Posterior cingulate gyrus (tissue), 11 donors: Measurements from ENCODE around the gene RNU1-3.
"Not testable (repeated sequence)": the region's sequence is repeated elsewhere in the genome, so short reads cannot be mapped to it uniquely, and the experiment has no call there.

ENCODE experiments used
- DNase-seq, 10 donors: peaks; one replicate each; pipeline versions ENCODE4 v3.0.0 to v3.0.0-alpha.2; 2020 to 2021; ENCODE audit warnings: mixed read lengths in 3 of 10
- intact Hi-C: fragments of 100-400 bp; cut with DNase I; formaldehyde crosslinking; loops from one replicate; pipeline ENCODE4 v1.15.1; 2023

The RNU1-3 gene

DNA sequence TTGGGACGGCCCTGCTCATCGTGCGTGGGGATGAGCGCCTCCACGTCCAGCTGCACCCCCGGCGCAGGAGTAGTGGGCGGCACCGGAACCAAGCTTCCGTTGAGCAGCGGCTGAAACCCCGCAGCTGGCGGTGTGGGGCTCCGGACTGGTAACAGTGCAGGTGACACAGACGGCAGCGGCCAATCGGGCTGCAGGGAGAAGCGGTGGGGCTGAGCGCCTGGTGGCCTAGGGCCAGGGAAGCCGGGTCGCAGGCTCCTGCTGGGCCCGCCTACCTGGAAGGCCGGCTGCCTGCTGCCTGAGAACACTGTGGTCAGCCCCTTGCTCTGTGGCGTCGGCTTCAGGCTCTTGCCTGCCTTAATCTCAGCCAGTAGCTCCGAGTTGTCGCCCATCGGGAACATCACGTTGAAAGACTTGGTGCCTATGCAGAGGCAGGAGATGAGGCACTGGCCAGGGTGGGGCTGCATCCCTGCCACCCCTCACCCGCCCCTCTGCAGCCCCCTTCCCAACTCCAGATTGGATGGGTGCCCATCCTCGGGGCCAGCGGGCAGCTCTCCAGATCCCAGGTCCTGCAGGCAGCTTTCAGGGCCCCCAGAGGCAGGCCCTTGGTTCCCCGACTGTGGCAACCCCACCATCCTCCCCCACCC is 29.9 kb upstream of the RNU1-3 start:
- intact Hi-C loops, result not testable (repeated sequence)
- DNase-seq, result peak in 2 of 10 donors; percentile 27 to 74

DNA sequence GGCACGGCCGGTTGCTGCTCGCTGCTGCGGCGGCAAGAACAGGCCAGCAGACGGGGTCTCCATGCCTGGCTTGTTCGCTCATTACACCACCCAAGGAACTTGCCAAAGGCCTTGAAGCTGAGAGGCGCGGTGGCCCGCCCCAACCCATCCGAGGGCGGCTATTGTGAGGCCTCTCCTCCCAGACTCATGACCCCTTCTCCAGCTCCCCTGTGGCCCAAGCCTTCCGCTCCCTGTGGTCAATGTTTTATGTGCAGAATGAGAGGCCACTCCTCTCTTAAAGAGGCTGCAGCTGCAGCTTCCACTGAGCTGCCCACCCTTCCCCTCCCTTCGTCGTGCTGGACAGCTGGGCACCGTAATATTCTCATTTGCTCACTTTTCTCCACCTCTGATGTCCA is 27.6 kb upstream of the RNU1-3 start:
- intact Hi-C loops, DNase-seq: not testable (repeated sequence)

DNA sequence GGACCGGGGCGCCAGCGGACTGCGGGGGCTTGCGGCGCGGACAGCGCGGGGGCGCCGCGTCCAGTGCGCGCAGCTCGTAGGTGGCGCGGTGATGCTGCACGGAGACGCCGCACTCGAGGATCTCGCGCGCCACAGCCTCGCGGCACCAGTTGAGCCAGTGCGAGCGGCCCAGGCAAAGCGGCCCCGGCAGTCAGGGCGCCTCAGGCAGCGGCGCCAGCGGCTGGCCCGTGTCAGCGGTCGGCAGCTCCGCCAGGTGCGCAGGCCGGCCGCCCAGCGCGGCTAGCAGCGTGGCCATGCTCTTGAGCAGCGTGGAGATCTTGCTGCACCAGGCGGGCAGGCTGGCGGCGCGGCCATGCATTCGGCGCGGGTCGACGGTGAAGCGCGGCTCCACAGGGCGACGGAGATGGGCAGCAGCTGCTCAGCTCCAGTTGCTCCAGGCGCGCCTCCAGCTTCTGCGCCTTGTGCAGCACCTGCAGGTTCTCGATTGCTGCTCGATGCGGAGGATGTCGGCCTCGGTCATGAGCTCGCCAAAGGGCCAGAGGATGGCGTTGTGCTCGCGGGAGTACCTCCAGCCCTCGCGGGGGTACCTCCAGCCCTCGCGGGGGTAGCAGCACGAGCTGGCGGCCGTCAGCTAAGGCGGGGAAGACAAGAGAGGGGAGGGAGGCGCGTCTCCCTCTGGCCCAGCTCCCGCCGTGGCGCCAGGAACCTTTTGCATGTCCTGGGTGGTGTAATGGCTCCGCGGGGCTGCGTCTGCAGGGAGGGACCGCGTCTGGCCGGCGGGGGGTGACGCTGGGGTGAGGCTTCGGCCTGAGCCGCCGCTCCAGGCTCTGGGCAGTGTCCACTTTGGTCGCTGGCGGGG is 26.9 kb upstream of the RNU1-3 start:
- intact Hi-C loops, result not testable (repeated sequence)

DNA sequence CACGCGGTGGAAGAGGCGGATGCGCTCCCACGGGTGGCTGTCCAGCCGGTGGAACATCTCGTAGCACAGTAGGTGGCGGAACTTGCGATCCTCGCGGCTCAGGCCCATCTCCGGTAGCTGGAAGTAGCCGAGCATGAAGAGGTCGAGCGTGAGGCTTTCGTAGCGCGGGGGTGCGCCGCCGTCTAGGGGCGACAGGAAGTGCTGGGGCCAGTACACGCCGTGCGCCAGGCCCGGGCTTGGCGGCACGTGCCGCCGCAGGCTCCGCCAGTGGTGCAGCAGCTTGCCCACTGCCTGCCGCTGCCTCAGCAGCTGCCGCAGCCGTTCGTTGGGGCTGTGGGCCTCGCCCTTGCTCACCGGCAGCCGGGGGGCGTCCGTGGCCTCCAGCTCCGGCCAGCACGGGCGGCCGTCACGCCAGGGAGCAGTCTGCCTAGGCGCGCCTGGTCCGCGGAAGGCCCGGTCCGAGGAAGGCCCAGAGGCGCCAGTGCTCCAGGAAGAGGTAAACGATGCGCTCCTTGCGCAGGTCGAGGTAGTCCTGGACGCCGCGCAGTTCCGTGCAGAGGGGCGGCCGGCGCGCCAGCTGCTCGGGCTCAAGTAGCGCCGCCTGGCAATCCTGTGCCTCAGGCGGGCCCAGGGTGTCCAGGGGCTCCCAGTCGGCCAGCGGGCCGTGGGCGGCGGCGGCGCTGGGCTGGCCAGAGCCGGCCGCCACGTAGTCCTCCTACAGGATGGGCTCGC is 26.1 kb upstream of the RNU1-3 start:
- intact Hi-C loops, DNase-seq: not testable (repeated sequence)

More for the DNA sequence above, 26.9 kb upstream of the RNU1-3 start:
- peak in 2 of 10 donors; percentile 50 to 60 for DNase-seq

DNA sequence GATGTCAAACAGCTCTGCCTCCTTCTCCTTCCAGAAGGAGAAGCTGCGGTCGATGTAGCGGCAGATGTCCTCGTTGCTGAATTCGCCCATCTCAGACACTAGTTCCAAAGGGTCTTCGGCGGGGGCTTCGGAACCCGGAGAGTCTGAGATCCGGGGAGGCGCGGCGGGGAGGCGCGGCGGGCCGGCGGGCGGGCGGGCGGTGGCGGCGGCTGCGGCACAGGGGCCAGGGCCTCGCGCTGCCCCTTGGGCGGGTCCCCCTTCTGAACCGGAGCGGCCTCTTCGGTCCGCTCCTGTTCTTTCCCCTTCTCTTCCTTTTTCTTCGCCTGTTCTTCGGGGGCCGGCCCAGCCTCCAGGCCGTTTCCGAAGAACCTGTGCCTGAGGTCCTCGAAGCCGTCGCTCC is 25.5 kb upstream of the RNU1-3 start:
- intact Hi-C loops, DNase-seq: not testable (repeated sequence)

DNA sequence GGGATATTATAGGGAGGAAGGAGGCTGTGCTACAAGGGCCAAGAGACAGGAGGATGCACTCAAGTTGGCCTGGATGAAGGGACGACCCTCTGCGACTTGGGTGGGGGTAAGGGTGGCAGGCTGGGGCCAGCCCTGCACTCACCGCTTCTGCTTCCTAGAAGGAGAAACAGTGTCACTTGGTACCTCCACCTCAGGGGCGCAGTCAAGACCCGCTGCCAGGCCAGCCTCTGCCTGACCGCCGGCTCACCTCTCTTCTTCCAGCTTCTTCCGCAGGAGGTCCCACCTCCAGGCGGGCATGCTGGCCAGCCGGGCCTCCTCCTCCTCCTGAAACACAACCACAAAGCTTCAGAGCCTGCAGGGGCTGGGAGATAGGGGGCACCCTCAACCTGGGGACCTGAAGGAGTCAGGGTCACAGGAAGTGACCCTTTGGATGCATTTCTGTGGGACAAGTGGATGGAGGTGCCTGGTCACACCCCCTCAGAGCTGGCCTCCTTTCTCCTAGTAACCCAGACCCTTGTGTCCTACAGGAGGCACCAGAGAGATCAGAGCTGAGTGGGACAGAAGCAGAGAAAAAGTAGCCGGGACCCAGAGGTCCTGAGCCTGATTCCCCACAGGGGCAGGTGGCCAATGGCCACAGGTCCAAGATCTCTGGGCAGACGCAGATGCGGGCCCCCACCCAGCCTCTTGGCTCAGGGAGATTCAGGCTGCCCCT is 24.4 kb upstream of the RNU1-3 start:
- intact Hi-C loops, result not testable (repeated sequence)
- DNase-seq, result peak in 1 of 10 donors; percentile 11

DNA sequence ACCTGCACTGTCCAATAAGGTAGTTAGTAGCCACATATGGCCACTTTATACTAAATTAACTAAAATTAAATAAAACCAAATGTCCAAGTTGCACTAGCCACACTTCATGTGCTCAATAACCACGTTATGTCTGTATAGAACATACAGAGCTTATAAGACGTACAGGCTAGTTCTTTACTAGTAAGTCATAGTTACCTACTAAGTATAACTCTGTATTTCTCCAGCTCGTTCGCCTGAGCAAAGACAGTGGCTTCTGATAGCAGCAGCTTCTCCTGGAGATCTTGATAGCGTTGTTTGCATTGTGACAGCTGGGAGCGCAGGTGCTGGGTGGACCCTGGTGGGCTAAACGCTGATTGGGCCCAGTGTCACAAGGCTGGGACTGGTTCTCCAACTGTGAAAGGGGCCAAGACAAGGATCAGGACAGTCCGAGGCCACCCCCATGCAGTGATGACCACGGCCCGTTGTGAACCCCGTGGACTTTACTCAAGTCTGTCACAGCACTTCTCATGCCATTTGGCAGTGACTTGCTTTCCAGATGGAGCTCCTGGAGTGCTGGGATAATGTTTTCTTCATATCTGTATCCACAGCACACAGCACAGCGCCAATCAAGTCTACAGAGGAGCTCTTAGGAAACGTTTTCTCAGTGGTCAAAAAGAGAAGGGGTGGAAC is 20.5 kb upstream of the RNU1-3 start:
- intact Hi-C loops, result not testable (repeated sequence)
- peak in 1 of 10 donors; percentile 14 for DNase-seq

DNA sequence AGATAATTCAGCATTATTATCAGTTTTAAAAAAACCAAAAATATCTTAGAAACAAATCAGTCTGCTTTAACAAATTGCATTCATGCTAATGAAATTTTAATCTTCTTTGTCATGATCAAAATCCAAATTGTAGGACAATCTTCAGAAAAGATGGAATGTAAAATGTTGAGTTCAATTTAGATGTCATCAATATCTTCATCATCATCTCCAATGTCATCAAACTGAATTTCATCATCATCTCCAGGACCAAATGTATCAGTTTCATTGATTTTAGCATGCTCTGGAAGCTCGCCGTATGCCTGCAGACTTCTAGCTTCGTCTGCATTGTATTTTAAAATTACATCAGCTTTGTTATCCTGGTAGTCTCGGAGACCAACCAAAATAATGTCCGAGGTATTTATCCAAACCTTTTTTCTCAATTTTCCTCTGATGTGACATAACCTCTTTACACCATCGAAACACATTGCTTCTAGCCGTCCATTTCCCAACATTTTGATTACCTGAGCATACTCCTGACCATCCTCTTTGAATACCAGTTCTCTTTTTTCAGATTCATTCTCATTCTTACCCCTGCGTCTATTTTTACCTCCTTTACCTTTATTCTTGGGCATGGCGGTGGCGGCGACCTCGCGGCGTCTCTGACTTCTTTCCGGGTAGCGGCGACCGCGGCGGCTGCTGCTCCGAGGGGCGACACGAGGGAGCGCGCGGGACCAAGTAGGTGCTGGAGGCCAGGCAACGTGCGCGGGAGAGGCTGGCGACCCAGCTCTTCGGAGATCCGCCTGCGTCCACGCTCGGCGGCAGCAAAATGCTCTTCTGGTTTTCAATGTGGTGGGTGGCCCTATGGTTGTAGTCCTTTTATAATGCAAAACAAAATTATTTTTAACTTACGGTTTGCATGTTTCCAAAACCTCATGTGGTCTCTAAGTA is 19.0 kb upstream of the RNU1-3 start:
- intact Hi-C loops, result not testable (repeated sequence)
- DNase-seq, result peak in 1 of 10 donors; percentile 11

DNA sequence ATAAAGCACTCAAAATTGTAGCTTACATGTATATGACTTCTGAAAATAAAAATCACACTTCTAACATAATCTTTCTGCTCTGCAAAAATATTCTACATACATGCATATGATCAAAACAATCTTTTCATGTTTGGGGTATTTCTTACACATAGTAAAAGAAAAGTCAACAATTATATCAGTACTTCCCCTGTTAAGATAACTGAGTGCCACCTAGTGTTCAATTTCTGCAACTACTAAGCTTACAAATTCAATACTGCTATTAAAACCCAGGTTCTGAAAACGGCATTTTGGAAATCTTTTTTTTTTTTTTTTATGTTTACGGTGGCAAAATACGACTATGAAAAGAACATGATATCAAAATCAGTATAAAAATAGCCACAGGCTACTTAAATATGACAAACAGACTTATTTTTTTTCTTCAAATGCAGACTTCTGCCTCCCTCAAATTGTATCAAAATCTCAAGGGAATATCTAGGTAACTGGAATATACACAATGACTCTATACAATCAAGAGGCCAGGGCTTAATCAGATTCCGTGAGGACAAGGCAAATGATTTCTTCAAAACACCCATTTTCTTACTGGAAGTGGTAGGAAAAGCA is 18.1 kb upstream of the RNU1-3 start:
- intact Hi-C loops, DNase-seq: not testable (repeated sequence)

DNA sequence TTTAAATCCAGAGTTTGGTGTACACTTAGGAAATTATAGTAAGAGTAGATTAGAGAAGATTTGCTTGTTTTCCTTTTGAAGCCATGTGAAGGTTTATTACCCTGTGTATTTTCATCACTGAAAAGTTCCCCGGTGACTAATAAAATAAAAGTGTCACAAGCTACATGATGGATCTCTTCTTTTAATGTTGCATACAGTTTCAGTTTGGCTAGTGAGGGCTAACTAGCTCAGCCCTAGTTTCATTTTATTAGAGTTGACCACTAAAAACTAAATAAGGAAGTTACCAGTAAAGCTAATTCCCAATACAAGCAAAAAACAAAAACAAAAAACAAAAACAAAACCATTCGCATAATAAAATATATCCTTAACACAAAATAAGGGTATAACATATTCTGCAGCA is 17.4 kb upstream of the RNU1-3 start:
- DNase-seq, intact Hi-C loops: not testable (repeated sequence)

DNA sequence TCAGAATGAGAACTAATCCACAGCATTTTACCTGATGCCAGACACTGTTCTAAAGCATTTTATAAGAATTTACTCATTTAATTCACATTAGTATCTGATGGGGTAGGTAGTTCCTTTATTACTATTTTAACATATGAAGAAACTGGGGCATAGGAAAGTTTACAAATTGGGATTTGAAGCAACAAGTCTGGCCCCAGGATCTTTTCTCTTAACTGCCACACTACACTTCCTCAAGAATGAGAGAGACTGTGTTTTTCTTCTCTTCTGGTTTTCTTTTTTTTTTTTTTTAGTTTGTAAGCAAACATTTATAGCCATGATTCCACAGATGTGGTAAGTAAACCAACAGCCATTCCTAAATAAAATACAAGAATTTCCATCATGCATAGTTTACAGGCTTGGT is 16.1 kb upstream of the RNU1-3 start:
- DNase-seq, intact Hi-C loops: not testable (repeated sequence)

DNA sequence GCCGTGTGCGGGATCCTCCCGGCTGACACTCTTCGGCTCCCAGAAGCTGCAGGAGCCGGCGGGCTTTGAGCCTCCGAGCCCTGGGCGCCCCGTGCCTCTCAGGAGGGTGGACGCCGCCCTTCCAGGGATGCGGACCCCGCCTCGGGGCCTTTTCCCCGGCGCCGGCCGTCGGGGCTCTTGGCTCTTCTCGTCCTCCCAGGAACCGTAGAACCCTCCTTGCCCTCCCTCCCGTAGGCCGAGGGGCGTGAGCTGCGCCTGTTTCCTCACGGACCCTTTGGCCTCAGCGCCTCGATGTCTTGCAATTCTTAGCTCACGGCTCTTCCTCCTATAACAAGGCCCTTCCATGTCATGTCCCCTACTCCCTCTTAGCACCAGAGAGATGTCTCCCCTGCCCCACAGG is 13.6 kb upstream of the RNU1-3 start:
- intact Hi-C loops, result not testable (repeated sequence)
- peak in 2 of 10 donors; percentile 55 to 77 for DNase-seq

DNA sequence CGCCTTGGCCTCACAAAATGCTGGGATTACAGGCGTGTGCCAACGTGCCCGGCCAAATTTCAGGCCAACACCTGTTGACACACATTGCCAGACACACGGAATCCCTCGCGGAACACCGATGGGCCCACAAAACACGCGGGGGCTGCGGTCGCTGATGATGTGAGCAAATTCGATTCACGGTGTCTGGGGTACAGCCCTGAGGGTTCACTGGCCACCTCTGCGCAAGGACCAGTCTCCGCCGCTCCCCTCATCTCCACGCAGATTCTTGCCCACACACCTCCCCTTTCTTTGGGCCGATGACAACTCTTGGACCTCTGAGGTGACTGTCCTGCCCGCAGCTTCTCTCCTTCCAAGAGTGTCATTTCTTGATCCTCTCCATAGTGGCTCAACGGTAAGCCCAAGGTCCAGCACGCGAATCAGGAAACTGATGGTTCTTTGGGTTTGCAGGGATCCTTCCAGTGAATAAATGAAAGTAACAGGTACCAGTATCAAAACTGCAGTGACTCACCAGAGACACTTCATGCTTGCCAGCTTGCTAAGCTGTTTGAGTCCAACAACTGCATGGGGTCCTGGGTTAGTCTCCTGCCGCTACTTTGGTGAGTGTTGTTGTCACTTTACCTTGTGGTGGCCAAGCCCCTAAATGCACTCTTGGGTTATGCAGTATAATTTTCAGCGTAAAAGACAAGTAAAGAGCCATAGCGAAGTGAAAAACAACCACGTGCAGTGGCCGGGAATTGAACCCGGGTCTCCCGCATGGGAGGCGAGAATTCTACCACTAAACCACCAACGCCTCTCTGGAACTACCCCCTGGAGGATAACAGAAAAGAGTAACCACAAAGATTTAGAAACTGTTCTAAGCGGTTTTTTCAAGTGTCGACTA is 11.0 kb upstream of the RNU1-3 start:
- intact Hi-C loops, result no loop called here
- DNase-seq, result peak in 5 of 10 donors; percentile 11 to 71 (median 21)

DNA sequence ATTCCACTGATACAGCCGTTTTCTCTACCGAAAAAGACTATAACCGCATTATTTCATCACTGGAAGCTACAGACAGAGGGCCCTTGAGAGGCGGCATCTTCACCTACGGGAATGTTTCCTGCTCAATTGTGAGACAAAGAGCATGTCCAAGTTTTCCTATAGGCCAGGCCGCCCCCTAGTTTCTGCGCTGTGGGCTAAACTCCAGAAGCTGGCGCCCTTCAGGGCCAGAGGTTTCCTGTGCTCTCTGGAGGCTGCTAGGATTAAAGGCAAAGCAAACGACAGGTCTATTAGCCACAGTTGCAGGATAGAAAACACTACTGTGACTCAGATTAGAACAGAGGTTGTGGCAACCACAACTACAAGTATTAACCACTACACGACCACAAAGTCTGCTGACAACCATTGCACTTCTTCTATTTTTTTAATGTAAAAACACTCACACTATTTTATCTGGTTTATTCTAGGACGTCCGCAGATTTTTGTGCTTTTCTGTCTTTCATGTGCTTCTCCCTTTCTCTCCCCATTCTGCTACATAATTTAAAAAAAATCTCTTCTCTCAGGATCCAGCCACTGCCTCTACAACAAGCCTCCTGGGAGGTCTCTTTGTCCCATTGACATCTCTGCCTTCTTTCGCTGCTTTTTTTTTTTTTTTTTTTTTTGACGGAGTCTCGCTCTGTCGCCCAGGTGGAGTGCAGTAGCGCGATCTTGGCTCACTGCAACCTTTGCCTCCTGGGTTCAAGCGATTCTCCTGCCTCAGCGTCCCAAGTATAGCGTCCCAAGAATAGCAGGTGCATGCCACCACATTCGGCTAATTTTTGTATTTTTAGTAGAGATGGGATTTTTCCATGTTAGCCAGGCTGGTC is 10.1 kb upstream of the RNU1-3 start:
- intact Hi-C loops, result not testable (repeated sequence)
- peak in 1 of 10 donors; percentile 39 for DNase-seq

DNA sequence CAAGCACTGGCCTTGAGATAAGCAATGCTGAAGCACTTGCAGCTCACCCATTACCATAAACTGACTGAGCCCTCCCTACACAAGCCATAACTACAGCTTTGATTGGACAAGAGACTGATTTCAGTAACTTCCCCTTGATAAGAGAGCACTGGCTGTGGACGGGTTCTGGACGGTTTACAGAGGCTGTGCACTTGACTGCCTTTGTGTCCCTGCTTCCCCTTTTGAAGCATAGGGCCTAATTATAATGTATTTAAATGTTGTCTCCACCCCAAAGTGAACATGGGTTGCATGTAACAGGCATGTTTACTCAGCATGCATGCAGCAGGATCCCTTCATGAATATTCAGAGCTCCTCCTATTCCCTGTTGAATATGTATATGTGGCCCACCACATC is 8.4 kb upstream of the RNU1-3 start:
- intact Hi-C loops, DNase-seq: not testable (repeated sequence)

DNA sequence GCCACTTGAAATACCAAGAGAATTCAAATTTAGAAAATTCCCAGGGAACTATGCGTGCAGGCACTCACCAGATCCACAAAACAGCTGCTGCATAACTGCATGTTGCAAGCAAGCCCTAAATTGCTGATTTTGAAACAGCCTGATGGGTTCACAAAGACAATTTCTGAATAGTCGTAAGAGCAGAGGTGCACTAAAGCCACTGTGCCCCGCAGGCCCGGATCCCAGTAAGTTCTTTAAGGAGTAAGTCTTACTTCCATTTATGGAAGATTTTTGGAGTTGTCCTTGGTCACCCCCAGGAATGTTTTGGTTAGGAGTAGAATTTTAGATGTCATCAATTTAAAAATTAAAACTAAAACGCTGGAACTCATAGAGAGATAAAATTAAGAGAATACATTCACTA is 7.2 kb upstream of the RNU1-3 start:
- intact Hi-C loops, result not testable (repeated sequence)
- peak in 1 of 10 donors; percentile 71 for DNase-seq
